ENCODE results near the gene ZNF232.

Gene ZNF232

GRCh38 chr17:5100832-5101231 is 10.8 kb downstream of the ZNF232 start:
- Histone ChIP-seq H3K27me3 (ENCODE audit: control insufficient read depth in 1 of 2, insufficient read depth in 1 of 2, low read length in 2 of 2) (peaks cover 7 to 9% of the 10 kb centered on the region in 2 experiments), H3K4me3 (ENCODE audit: insufficient read depth in 1 of 2, low read depth in 1 of 2, low read length in 2 of 2) (no peak overlapping the region), H2BK5ac (ENCODE audit: low read depth, low read length, poor library complexity, severe bottlenecking) (no peak overlapping the region), H3K36me3 (ENCODE audit: control insufficient read depth in 1 of 2, insufficient read depth in 2 of 2, low read depth in 1 of 2, low read length in 2 of 2) (peaks cover 5 to 6% of the 10 kb centered on the region in 2 experiments), H3K18ac (ENCODE audit: low read depth in 1 of 2, low read length in 2 of 2) (no peak overlapping the region), H3K9me3 (ENCODE audit: control insufficient read depth, low read length) (peaks cover 68% of the 10 kb centered on the region), H2BK12ac (ENCODE audit: low read length in 2 of 2) (no peak overlapping the region), H2BK15ac (ENCODE audit: low read depth, poor library complexity, severe bottlenecking) (no peak overlapping the region), H2BK120ac (ENCODE audit: low read depth, low read length) (no peak overlapping the region), H3K4me1 (ENCODE audit: control insufficient read depth, insufficient read depth, low read depth, low read length) (no peaks in the 10 kb centered on the region), H2AK5ac (ENCODE audit: low read length, severe bottlenecking) (no peak overlapping the region), H3K23ac (ENCODE audit: low read length in 2 of 2) (no peak overlapping the region), H3K9ac (ENCODE audit: low read length) (no peak overlapping the region), H3K4ac (ENCODE audit: low read depth in 1 of 2, low read length in 2 of 2) (no peak overlapping the region), H3K4me2 (ENCODE audit: low read length, poor library complexity, severe bottlenecking) (no peak overlapping the region), H3K14ac (ENCODE audit: low read length in 2 of 2) (no peak overlapping the region), H4K91ac (ENCODE audit: low read length) (no peak overlapping the region), H4K8ac (ENCODE audit: low read length) (no peak overlapping the region), H3K79me1 (replicated peaks; ENCODE audit: low read length, poor library complexity, severe bottlenecking) (no peaks in the 10 kb centered on the region), H3K27ac (ENCODE audit: low read length, poor library complexity, severe bottlenecking) (no peak overlapping the region), H2AFZ (ENCODE audit: low read depth, low read length) (no peak overlapping the region)
- DNase-seq = no peak
- WGBS = 88% methylated on average over 6 of the region's 6 CpGs

DNA sequence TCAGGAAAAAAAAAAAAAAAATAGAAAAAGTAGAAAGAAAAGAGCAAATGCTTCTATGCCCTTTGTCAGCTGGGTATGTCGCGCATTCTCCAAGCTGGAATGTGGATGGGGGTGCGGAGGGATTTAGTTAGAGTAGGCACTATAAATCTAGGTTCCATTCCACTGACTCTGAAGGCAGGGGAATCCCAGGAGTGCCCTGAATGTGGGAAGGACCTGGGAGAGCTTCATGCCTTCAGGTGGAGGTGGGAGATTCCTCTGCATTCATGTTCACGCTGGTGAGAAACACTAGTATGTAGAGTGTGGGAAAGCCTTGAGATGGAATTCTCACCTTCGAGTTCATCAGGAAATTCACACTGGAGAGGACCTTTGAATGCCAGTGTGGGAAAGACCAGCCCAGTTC is 12.4 kb downstream of the ZNF232 start:
- H2AFZ ChIP-seq (ENCODE audit: low read depth, low read length) = no peak overlapping the region
- 92% methylated on average over 5 of the region's 5 CpGs for WGBS

GRCh38 chr17:5097101-5097834 is 14.4 kb downstream of the ZNF232 start:
- no peak overlapping the region for H2BK15ac ChIP-seq (ENCODE audit: low read depth, poor library complexity, severe bottlenecking)
- no peak overlapping the region for H2BK120ac ChIP-seq (ENCODE audit: low read depth, low read length)
- peaks cover 7 to 15% of the 10 kb centered on the region in 2 experiments for H3K27me3 ChIP-seq (ENCODE audit: control insufficient read depth in 1 of 2, insufficient read depth in 1 of 2, low read length in 2 of 2)
- no peak overlapping the region for H2AK5ac ChIP-seq (ENCODE audit: low read length, severe bottlenecking)
- H3K9ac ChIP-seq (ENCODE audit: low read length) = no peak overlapping the region
- no peak overlapping the region for H3K4me3 ChIP-seq (ENCODE audit: insufficient read depth in 1 of 2, low read depth in 1 of 2, low read length in 2 of 2)
- no peak overlapping the region for H2AFZ ChIP-seq (ENCODE audit: low read depth, low read length)
- H3K79me1 ChIP-seq (replicated peaks; ENCODE audit: low read length, poor library complexity, severe bottlenecking) = no peaks in the 10 kb centered on the region
- H3K9me3 ChIP-seq (ENCODE audit: control insufficient read depth, low read length) = peaks cover 74% of the 10 kb centered on the region
- no peaks in the 10 kb centered on the region for H3K4me1 ChIP-seq (ENCODE audit: control insufficient read depth, insufficient read depth, low read depth, low read length)
- H3K14ac ChIP-seq (ENCODE audit: low read length in 2 of 2) = no peak overlapping the region
- H3K23ac ChIP-seq (ENCODE audit: low read length in 2 of 2) = no peak overlapping the region
- H2BK5ac ChIP-seq (ENCODE audit: low read depth, low read length, poor library complexity, severe bottlenecking) = no peak overlapping the region
- H3K27ac ChIP-seq (ENCODE audit: low read length, poor library complexity, severe bottlenecking) = no peak overlapping the region
- 16% methylated on average over 57 of the region's 63 CpGs for WGBS
- peaks cover 4 to 5% of the 10 kb centered on the region in 2 experiments for H3K36me3 ChIP-seq (ENCODE audit: control insufficient read depth in 1 of 2, insufficient read depth in 2 of 2, low read depth in 1 of 2, low read length in 2 of 2)
- no peak overlapping the region for H3K18ac ChIP-seq (ENCODE audit: low read depth in 1 of 2, low read length in 2 of 2)
- no peak for DNase-seq
- no peak overlapping the region for H3K4ac ChIP-seq (ENCODE audit: low read depth in 1 of 2, low read length in 2 of 2)
- no peak overlapping the region for H3K4me2 ChIP-seq (ENCODE audit: low read length, poor library complexity, severe bottlenecking)
- no peak overlapping the region for H4K91ac ChIP-seq (ENCODE audit: low read length)
- no peak overlapping the region for H2BK12ac ChIP-seq (ENCODE audit: low read length in 2 of 2)
- H4K8ac ChIP-seq (ENCODE audit: low read length) = no peak overlapping the region

More for the DNA sequence above, 12.4 kb downstream of the ZNF232 start:
- Histone ChIP-seq H3K4me1 (ENCODE audit: control insufficient read depth, insufficient read depth, low read depth, low read length) (no peaks in the 10 kb centered on the region), H3K9ac (ENCODE audit: low read length) (no peak overlapping the region), H2BK120ac (ENCODE audit: low read depth, low read length) (no peak overlapping the region), H3K14ac (ENCODE audit: low read length in 2 of 2) (no peak overlapping the region), H3K4me2 (ENCODE audit: low read length, poor library complexity, severe bottlenecking) (no peak overlapping the region), H4K91ac (ENCODE audit: low read length) (no peak overlapping the region), H2BK15ac (ENCODE audit: low read depth, poor library complexity, severe bottlenecking) (no peak overlapping the region), H3K27ac (ENCODE audit: low read length, poor library complexity, severe bottlenecking) (no peak overlapping the region), H3K36me3 (ENCODE audit: control insufficient read depth in 1 of 2, insufficient read depth in 2 of 2, low read depth in 1 of 2, low read length in 2 of 2) (peaks cover 0 to 5% of the 10 kb centered on the region in 2 experiments), H3K4ac (ENCODE audit: low read depth in 1 of 2, low read length in 2 of 2) (no peak overlapping the region), H3K9me3 (ENCODE audit: control insufficient read depth, low read length) (peaks cover 74% of the 10 kb centered on the region), H2BK5ac (ENCODE audit: low read depth, low read length, poor library complexity, severe bottlenecking) (no peak overlapping the region), H4K8ac (ENCODE audit: low read length) (no peak overlapping the region), H2BK12ac (ENCODE audit: low read length in 2 of 2) (no peak overlapping the region), H3K79me1 (replicated peaks; ENCODE audit: low read length, poor library complexity, severe bottlenecking) (no peaks in the 10 kb centered on the region), H2AK5ac (ENCODE audit: low read length, severe bottlenecking) (no peak overlapping the region), H3K4me3 (ENCODE audit: insufficient read depth in 1 of 2, low read depth in 1 of 2, low read length in 2 of 2) (no peak overlapping the region), H3K27me3 (ENCODE audit: control insufficient read depth in 1 of 2, insufficient read depth in 1 of 2, low read length in 2 of 2) (peaks cover 7 to 15% of the 10 kb centered on the region in 2 experiments), H3K18ac (ENCODE audit: low read depth in 1 of 2, low read length in 2 of 2) (no peak overlapping the region), H3K23ac (ENCODE audit: low read length in 2 of 2) (no peak overlapping the region)
- no peak for DNase-seq

DNA sequence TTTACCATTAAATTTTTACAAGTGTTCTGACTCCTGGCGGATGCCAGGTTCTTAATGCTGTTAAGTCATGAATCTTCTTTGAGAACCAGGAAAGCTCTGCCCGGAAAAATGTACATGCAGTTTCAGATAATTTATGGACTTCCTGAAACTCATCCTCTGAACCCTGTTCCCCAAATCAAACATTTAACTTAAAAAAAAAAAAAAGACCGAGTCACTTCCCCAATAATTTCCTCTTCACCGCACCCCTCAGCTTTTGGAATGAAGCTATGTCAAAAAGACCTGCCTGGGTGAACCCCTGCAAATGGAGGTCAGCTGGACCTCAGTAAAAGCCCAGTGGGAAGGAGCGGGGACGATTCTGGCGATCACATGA is 15.0 kb downstream of the ZNF232 start:
- no peak overlapping the region for H4K8ac ChIP-seq (ENCODE audit: low read length)
- peaks cover 5 to 9% of the 10 kb centered on the region in 2 experiments for H3K36me3 ChIP-seq (ENCODE audit: control insufficient read depth in 1 of 2, insufficient read depth in 2 of 2, low read depth in 1 of 2, low read length in 2 of 2)
- no peak overlapping the region for H2AFZ ChIP-seq (ENCODE audit: low read depth, low read length)
- no peak overlapping the region for H2BK12ac ChIP-seq (ENCODE audit: low read length in 2 of 2)
- no peak overlapping the region for H3K4ac ChIP-seq (ENCODE audit: low read depth in 1 of 2, low read length in 2 of 2)
- H3K18ac ChIP-seq (ENCODE audit: low read depth in 1 of 2, low read length in 2 of 2) = no peak overlapping the region
- H3K4me3 ChIP-seq (ENCODE audit: insufficient read depth in 1 of 2, low read depth in 1 of 2, low read length in 2 of 2) = no peak overlapping the region
- H2BK15ac ChIP-seq (ENCODE audit: low read depth, poor library complexity, severe bottlenecking) = no peak overlapping the region
- H2BK120ac ChIP-seq (ENCODE audit: low read depth, low read length) = no peak overlapping the region
- H3K27me3 ChIP-seq (ENCODE audit: control insufficient read depth in 1 of 2, insufficient read depth in 1 of 2, low read length in 2 of 2) = peaks cover 7 to 15% of the 10 kb centered on the region in 2 experiments
- no peaks in the 10 kb centered on the region for H3K4me1 ChIP-seq (ENCODE audit: control insufficient read depth, insufficient read depth, low read depth, low read length)
- no peak overlapping the region for H3K23ac ChIP-seq (ENCODE audit: low read length in 2 of 2)
- no peak overlapping the region for H3K14ac ChIP-seq (ENCODE audit: low read length in 2 of 2)
- no peak overlapping the region for H4K91ac ChIP-seq (ENCODE audit: low read length)
- H3K79me1 ChIP-seq (replicated peaks; ENCODE audit: low read length, poor library complexity, severe bottlenecking) = no peaks in the 10 kb centered on the region
- peaks cover 79% of the 10 kb centered on the region for H3K9me3 ChIP-seq (ENCODE audit: control insufficient read depth, low read length)
- no peak overlapping the region for H3K27ac ChIP-seq (ENCODE audit: low read length, poor library complexity, severe bottlenecking)
- H3K4me2 ChIP-seq (ENCODE audit: low read length, poor library complexity, severe bottlenecking) = no peak overlapping the region
- WGBS = 58% methylated on average over 7 of the region's 7 CpGs
- H2AK5ac ChIP-seq (ENCODE audit: low read length, severe bottlenecking) = no peak overlapping the region
- DNase-seq = no peak
- no peak overlapping the region for H3K9ac ChIP-seq (ENCODE audit: low read length)
- no peak overlapping the region for H2BK5ac ChIP-seq (ENCODE audit: low read depth, low read length, poor library complexity, severe bottlenecking)

All from mesenchymal stem cell (in vitro differentiated cells and primary cell).